Mesangial cell (primary cell): ENCODE measurements around the gene AKIRIN2. TPM values are rescaled to one million over a fixed set of nuclear protein-coding genes. Genes with fewer than 3 reads are reported as not detected.

Experiments used
- total RNA-seq: library from RNA; depleted of rRNA; stranded (reverse); fragments of >200 nt; gene quantifications from 2 replicates; pipeline ENCODE4 v1.2.3, GENCODE V29; 2015

Gene AKIRIN2
- total RNA-seq: 23.3 and 29.3 TPM in 2 replicates

DNA sequence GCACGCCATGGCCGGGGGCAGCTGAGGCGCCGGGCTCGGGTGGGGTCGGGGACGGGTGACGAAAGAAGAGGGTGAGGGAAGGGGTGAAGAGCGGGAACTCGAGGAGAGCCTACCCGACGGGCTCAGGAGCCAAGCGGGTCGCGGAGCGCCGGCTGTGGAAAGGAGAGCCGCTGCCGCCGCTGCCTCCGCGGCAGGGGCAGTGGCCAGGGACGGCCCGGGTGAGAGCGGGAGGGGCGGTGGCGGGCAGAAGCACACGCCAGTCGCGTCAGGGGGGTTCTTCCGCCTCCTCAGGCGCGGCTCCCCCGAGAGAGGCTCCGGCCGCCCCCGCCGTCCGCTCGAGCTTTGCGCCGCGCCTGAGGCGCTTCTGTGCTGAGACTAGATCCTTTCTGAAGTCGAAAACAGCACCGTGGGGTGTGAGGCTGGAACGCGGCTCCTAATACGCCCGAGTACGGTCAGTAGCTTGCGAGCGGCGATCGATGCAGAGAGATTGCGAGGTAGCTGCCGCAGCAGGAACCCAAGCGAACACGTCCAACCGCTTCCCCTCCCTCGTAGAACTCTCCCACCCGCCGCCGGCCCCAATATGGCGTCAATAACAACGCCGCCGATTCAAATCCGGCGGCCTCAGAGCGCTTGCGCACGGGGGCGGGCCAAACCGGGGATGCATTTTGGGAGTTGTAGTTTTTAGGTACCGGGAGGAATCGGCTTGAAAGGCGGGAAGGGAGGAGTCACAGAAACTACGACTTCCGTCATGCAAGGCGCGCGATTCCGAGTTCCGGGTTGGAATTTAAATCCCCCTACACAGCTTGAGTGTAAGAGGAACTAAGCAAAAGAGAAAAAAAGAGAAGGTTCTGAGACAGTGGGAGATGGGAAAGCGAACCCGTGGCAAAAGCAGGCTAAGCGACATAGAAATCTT, at the start of gene AKIRIN2:
Gene AKIRIN2 (minus strand): TSS at position 558 of the 913 bp plus-strand sequence. CDS start 549 bp downstream, at position 9.

Other genes starting within 250 kb of the AKIRIN2 start
- gene SLC35A1, start 229.3 kb downstream of the AKIRIN2 start, total RNA-seq: 5.2 and 10.5 TPM in 2 replicates
- gene RARS2, start 112.2 kb downstream of the AKIRIN2 start, total RNA-seq: 16.6 and 20.2 TPM in 2 replicates
- gene ORC3, start 112.1 kb downstream of the AKIRIN2 start, total RNA-seq: 9.5 and 17.1 TPM in 2 replicates